ENCODE measurements around the gene FOXC2.

- TF ChIP-seq CTCF (IDR thresholded peaks at IDR 0.05; ENCODE audit: extremely low read depth in 1 of 2, insufficient read depth in 1 of 2, low read depth in 1 of 2, low read length in 2 of 2) (no peak), POLR2A (IDR thresholded peaks at IDR 0.05; ENCODE audit: low read depth, low read length) (no peak), POLR2AphosphoS5 (IDR thresholded peaks at IDR 0.05; ENCODE audit: insufficient read depth, low read depth, low read length) (no peak)
Observed at GRCh38 chr16:86573646-86574508, 7.2 kb downstream of the FOXC2 start.

All from endothelial cell of umbilical vein (primary cell).